Activated CD4-positive, alpha-beta T cell treated with anti-CD3 and anti-CD28 coated beads for 24 hours (primary cell): Measurements from ENCODE around the gene GNB2.

Source experiments
- DNase-seq, 2 donors: peaks; one replicate each; pipeline ENCODE4 v3.0.0-alpha.2; 2020; ENCODE audit warnings: low read depth in 2 of 2

The GNB2 gene

DNA sequence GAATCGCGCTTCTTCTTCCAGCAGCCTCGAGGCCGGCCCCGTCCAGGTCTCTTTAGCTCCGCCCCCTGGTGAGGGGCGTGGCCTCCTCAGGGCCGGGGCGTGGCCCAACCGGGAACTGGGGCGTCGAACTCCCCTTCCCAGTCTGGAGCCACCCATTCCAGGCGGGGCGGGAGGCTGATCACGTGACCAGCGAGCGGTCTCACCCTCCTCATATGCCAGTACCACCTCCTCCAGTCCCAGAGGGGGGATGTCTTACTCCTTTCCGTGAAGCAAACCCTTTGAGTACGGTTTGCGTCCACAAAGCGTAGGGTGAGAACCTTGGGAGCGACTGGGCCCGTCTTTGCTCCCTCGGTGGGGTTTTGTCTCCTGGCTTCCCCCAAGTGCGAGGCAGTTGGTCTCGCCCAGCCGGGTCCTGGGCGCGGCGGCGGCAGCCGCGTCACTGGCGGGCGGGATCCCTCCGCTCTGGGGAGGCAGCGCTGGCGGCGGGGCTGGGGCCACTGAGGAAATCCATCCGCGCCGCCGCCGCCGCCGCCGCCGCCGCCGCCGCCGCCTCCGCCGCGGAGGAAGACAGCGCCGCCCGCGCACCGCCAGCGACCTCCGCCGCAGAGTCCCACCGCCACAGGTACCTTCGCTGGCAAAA, at the start of gene GNB2:
Gene GNB2, plus strand, starts transcription at position 439 of the 640 bp plus-strand sequence. CDS start 2,526 bp downstream, outside the sequence.
- peak; percentile 98 to 99 for DNase-seq

DNA sequence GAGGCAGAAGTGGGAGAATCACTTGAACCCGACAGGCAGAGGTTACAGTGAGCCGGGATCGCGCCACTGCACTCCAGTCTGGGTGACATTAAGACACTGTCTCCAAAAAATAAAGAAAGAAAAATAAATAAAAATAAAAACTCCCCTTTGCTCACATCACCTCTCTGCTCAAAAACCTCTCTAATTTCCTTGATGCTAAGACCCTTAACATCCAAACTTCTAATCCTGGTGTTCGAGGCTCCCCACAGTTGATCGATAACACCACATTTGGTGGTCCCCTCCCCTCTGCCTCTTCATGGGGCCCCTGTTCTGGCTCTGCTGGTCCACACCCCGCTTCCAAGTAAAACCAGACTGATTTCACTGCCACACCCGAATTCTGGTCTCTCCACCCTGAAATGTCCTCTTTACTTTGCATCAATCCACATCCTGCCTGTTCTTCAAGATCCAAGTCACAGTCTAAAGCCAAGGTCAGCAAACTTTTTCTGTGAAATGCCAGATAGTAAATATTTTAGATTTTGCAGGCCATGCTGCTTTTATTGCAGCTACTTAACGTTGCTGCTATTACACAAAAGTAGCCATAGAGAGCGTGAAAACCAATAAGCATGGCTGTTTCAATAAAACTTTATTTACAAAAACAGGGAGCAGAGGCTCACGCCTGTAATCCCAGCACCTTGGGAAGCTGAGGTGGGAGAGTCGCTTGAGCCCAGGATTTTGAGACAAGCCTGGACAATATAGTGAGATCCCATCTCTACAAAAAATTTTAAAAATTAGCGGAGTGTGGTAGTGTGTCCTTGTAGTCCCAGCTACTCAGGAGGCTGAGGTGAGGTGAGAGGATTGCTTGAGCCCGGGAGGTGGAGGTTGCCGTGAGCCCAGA, 49.4 kb upstream of the GNB2 start:
- no peak for DNase-seq

DNA sequence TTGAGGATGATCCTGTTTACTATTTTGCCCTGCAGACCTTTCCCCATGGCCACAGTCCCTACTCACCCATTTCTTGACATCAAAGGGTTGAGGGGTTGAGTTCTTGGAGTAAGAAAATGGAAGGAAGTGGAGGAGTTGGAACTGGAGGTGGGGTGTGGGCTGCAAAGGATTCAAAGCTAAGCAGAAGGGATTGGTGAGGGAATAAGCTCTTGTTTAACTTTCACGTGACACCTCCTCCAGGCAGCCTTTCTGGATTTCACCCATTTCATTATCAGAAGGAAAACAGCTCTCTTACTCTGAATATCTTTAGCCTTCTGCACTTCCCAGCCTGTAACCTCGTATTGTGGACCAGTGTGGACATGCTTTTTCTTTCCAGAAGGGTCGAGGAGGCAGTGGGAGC, 47.5 kb upstream of the GNB2 start:
- DNase-seq = no peak

DNA sequence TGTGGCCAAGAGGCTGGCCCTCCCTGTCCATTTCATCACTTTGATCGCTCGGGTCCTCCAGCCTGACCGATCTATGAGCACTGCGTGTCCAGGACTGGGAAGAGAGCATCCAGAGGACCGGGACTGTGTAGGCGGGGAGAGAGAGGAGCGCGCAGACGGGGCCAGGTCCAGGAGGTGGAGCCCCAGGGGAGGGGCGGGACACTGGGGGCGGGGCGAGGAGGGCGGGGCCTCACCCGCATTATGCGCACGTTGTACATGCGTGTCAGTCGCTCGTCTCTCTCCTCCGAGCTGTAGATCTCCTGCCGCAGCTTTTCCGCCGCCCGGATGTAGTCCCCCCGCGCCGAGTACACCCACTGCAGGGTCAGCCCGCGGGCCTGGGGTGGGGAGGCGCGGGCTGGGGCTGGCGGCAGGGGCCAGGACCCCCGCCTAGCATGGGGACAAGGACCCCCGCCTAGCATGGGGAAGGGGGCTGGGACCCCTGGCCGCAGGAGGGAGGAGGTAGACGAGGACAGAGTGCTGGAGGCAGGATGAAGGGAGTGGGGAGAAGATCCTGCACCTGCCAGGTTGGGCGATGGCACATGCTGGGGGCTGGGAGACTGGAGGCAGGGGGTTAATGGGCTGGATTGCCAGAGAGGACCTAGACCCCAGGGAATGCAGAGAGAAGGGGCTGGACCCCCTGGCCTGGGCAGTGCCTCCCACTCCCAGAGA, 46.9 kb upstream of the GNB2 start:
- peak; percentile 73 to 87 for DNase-seq

DNA sequence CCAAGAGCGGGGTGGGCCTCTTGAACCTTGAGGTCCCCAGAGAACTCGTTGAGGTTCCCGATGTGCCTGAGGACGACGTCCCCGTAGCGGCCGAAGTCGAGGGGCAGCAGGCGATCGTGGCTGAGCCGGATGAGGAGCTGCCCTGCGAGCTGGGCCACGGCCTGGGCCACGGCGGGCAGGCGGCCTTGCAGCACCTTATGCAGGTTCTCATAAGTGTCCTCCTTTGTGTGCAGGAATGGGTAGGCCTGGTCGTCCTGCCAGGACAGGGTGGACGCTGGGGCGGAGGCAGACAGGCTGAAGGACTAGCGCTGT, 46.3 kb upstream of the GNB2 start:
- DNase-seq = no peak

DNA sequence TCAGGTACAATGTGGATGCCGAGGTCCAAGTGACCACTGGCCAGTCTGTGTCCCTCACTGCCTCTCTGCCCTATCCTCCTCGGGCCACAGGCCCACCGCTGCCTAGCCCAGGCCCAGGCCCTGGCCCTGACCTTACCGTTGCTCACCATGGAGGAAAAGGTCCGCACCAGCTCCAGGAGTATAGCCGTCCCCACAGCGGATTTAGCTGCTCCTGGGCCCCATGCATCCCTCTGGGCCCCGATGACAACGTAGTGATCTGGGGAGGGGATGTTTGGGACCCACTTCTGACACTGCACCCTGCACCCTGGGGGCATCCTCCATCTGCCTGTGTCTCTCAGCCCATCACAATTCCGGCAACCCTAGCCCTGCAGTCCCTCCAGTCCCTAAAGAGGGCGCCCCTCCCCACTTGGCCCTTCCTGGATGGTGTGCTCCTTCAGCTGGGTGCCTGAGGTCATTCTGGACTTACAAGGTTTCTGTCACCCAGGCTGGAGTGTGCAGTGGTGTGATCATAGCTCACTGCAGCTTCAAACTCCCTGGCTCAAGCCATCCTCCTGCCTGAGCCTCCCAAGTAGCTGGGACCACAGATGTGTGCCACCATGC, 44.3 kb upstream of the GNB2 start:
- no peak for DNase-seq

DNA sequence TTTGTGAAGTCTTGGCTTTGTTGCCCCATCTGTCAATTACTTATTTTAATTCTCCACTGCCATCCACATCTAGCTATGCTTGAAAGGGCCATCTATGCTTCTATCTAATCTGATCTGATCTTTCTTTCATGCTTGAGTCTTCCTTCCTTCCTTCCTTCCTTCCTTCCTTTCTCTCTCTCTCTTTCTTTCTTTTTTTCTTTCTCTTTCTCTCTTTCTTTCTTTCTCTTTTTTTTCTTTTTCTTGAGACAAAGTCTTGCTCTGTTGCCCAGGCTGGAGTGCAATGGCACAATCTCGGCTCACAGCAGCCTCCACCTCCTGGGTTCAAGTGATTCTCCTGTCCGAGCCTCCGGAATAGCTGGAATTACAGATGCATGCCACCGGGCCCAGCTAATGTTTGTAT, 43.5 kb upstream of the GNB2 start:
- no peak for DNase-seq

DNA sequence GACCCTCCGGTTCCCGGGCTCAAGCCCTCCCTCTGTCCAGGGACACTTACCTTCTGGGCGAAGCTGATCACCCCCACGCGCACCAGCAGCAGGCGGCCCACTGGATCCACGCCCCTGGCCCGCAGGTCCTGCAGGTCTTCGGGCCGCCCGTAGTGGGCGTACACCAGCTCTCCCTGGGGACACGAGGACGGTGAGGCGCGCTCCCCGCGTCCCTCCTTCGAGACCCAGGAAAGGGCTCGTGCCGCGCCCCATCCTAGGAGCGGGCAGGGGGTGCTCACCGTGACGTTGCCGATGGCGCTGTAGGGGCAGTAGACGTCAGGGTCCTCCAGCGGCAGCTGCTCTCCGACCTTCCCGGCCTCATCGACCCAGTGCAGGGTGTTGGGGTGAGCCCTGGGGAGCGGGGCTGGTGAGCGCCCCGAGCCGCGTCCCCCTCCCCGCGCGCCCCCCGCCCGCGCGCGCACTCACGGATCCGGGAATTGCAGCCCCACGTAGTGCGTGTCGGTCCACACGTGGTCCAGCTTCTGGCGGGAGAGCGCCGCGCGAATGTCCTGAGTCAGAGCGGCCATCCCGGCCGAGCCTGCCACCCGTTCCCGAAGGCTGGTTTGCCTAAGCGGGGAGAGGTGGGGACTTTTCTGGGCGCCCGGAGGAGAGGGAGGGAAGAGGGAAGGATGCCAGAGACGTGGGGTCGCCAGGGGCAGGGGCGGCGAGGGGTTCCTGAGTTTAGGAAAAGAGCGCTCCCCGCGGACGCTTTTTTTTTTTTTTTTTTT, 40.4 kb upstream of the GNB2 start:
- peak; percentile 40 to 52 for DNase-seq

DNA sequence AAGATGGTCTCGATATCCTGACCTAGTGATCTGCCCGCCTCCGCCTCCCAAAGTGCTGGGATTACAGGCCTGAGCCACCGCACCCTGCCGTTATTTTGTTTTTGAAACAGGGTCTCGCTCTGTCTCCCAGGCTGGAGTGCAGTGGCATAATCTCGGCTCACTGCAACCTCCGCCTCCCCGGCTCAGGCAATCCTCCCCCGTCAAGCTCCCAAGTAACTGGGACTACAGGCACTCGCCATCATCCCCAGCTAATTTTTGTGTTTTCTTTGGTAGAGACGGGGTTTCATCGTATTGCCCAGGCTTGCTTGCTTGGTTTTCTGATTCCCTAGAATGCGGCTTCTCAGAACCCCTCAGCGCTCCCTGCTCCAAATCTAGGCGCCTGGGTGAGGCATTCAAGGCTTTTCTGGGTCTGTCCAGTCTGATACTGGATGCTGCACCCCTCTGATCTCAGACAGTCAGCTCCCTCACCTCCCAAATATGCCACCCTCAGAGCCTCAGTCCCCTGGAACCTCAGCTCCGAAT, 33.5 kb upstream of the GNB2 start:
- no peak for DNase-seq

DNA sequence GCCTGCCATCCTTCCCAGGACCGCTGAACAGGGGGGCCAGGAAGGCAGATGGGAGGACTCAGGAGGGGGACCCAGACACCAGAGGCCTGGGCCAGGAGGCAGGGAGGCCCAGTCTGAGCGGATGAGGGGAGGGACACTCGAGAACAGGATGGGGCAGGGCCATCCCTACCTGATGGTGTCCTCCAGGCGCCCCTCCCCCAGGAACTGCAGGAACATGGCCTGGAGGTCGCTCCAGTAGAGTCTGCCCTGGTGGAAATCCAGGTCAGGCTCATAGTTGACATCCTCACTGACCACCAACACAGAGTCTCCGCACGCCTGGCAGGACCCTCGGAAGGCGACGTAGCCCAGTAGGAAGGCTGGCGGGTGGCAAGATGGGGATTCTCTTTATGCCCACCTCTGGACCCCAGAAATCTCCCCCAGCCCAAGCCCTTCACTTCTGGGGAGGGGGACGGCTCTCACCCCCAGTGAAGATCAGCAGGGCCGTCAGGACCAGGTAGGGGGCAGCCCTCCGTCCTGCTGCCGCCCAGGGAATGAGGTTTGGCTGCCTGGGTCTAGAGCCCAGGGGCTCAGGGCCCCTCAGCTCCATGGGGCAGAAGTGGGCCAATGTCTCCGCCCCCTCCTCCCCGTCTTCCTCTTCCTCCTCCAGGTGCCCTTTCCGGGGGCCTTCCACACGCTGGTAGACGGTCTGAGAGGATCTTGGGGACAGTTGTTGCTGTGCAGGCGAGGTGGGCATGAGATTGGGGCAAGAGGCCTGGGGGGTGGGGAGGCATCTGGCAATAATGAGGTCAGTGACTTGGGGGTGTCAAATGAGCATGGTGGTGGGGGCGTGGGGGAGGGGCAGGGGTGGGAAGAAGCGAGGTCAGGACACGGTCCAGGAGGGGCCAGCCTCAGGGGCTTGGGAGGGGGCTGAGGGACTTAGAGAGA, 32.8 kb upstream of the GNB2 start:
- DNase-seq = no peak

DNA sequence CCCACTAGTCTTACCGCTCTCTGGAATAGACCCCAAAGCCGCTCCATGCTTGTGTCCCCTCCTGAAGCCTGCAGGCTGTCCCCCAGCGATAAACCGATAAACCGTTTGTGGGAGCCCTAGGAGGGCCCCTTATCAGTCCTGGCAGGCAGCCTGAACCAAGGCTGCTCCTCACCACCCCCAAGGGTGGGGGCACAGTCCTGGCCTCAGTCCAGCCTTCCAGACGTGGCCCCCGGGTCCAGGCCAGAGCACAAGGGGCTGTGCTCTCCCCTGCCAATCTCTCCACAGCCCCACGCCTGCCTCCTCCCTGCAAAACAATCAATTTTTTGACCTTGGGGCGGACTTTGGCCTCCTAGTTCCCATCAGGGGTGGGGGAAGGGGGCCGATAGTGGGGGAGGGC, 32.1 kb upstream of the GNB2 start, which contains the start of gene TFR2:
Gene TFR2, minus strand, starts transcription at position 90 of the 397 bp plus-strand sequence. Its CDS starts 43 bp downstream, at position 47.
- no peak for DNase-seq

DNA sequence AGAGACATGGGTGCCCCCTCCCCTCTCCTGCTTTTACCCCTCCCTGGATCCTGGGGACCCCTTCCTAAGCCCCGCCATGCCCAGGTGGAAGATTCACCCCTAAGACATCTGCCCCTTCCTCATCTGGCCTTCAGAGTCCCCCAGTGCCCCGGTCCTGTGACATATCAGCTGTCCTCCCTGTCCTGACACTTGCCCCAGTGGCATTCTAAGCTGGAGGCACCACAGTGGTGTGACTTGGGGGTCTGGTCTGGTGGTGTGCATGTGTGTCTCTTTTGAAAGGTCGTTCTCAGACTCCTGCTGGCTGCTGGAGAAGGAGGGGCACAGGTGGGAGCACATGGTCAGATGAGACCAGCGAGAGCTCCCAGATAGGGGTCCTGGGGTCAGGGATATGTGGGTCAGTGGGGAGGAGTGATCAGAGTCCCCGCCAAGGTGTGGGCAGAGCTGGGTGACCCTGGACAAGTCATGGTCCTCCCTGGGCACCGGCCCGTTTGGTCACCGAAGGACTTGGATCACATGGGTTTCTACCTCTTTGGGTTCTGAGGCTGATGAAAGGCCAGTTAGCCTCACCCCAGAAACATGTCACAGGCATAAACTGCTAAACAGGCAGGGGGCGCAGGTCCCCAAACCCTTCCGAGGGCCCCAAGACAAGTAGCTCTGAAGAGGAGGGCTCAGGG, 31.5 kb upstream of the GNB2 start:
- no peak for DNase-seq

DNA sequence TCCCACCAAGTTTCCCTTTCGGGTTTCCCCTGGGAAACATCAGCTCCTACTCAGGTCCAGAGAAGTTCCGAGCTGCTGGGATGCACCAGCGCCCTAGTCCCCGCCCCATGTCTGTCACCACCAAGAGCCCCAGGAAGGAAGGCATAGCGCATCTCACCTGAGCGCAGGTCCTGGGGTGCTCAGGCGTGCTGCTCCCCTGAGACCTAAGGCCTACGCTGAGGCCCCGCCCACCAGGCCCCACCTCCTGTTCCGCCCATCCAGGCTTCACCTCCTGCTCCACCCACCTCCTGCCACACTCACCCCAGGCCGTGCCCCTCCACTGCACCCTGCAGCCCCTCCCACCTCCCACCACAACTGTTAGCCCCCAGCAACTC, 31.0 kb upstream of the GNB2 start:
- no peak for DNase-seq

DNA sequence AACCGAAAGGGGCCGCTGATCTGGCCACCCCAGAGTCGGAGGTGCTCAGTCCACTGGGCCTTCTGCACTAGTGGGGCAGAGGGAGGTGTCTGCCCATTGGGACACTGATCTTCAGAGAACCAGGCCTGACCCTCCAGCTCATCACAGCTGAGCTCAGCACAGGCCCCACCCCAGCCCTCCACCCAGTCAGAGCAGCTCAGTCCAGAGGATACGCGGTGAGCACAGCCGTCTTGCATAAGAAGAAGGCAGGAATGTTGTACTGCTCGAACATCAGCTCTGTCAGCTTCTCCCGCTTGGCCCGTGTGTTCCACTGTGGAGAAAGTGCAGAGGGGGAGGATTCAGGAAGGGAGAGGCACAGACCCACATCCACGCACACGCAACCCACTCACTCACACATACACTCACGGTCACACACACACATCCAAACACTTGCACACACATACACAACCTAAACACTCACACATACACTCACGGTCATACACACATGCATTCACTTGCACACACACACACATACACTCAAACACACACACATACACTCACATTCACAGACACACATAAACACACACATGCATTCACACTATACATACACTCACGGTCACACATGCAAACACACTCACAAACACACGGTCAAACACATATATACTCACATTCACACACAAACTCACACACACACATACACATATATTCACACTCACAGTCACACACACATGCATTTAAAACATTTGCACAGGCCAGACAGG, 23.5 kb upstream of the GNB2 start:
- no peak for DNase-seq

DNA sequence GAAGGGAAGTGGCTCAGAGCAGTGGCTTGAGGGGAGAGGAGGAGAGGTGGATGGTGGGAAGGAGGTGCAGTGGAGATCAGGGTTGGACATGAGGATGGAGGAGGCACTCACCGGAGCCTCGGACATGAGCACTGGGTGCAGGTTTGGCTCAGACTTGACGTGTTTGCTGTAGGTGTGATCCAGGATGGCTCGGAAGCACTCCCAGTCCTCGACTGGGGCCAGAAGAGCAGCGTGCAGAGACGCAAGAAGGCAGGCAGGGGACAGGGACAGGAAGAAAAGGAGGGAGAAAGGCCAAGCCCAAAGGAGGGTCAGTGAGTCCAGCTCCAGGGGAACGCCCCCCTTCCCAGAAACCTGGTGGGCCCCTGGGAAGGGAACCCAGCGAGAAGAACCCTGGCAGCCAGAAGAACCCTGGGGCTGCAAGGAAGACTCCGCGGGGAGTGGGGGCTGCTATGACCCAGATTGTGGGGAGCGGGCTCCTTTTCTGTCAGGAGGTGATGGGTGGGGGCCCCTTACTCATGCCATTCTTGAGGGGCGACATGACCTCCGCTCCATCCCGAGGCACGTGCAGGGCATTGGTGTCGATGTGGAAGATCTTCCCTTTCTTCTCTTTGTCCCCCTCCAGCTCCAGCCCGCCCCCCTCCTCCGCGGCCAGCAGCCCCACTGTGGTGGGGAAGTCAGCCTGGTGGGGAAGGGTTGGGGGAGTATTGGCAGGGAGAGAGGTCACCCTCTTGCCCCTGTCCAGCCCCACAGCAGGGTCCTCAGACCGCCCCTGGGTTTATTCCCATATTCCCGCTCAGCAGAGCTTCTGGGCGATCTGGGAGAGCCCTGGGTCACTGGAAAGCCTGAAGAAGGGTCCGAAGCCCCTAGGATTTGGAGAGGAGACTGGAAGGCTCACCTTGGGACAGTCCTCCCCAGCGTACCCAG, 18.4 kb upstream of the GNB2 start:
- DNase-seq = no peak

DNA sequence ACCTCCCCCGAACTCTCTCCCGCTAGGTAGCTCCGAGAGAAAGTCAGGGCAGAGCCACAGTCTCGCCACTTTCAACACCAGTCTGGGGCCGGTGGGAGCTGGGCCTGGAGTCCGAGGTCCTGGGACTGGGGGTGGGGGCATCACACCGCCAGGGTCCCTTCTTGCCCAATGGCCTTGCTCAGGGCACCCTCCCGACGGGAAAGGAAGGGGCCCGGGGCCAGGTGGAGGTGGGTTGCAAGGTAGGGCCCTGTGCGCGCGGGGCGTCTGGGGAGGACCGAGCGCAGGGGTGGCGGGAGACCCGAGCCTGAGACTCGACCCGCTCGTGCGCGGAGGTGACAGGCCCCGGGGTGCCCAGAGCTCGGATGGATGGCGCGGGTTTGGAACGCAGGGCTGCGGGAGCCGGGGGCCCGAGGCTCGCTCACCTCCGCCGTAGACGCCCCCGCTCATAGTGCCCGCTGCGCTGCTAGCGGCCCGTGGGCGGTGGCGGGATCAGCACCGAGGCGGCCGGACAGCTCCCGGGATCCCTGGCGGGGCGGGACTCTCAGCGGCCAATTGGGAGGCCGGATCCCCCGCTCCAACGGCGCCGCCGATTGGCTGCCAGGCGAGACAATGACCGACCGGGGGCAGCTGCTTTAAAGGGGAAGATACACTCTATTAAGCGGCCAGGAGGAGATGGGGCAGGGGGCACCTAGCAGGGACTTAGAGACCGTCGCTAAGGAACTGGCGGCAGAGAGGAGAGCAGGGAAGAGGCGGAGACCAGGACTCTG, 17.4 kb upstream of the GNB2 start, which contains the start of gene ACTL6B:
Gene ACTL6B, minus strand, starts transcription at position 541 of the 767 bp plus-strand sequence. Its CDS starts 94 bp downstream, at position 447.
- peak in 1 of 2 donors; percentile 55 for DNase-seq
